Subcutaneous adipose tissue (tissue), 4 donors: Measurements from ENCODE around the gene RBX1. TPM values are rescaled to one million over a fixed set of nuclear protein-coding genes. Genes with fewer than 3 reads are reported as not detected.

Source experiments
- CTCF ChIP-seq: fragments of 450-650 bp; IDR thresholded peaks from one replicate; pipeline ENCODE4 v1.5.1; 2016; ENCODE audit warnings: low read depth, mild to moderate bottlenecking, control low read depth, antibody characterized with exemption, moderate library complexity
- total RNA-seq, 4 donors: library from RNA; depleted of rRNA; stranded (reverse); fragments of >200 nt; gene quantifications; one replicate each; pipeline ENCODE4 v1.1.0, GENCODE V29; 2016

RBX1 gene
- total RNA-seq, 4 donors from 2014 or later: 23.5 to 65.4 (median 40.4) TPM

- no peak for TF ChIP-seq CTCF
Measured at GRCh38 chr22:40973144-40973543, 22.0 kb downstream of the RBX1 start.

GRCh38 chr22:40975366-40975765 is 24.2 kb downstream of the RBX1 start:
- TF ChIP-seq CTCF: no peak

GRCh38 chr22:40976866-40977700 is 25.9 kb downstream of the RBX1 start:
- TF ChIP-seq CTCF: no peak

- TF ChIP-seq CTCF: no peak
Measured at GRCh38 chr22:40979198-40979597, 28.0 kb downstream of the RBX1 start.

- TF ChIP-seq CTCF: no peak
Measured at GRCh38 chr22:40979871-40980270, 28.7 kb downstream of the RBX1 start.

GRCh38 chr22:40982482-40983385 is 31.6 kb downstream of the RBX1 start:
- TF ChIP-seq CTCF: no peak

- no peak for TF ChIP-seq CTCF
Measured at GRCh38 chr22:40991298-40991697, 40.1 kb downstream of the RBX1 start.
